Measurements from ENCODE around the gene CLEC9A.
"Not testable (repeated sequence)": the region's sequence is repeated elsewhere in the genome, so short reads cannot be mapped to it uniquely, and the experiment has no call there.

The CLEC9A gene

DNA sequence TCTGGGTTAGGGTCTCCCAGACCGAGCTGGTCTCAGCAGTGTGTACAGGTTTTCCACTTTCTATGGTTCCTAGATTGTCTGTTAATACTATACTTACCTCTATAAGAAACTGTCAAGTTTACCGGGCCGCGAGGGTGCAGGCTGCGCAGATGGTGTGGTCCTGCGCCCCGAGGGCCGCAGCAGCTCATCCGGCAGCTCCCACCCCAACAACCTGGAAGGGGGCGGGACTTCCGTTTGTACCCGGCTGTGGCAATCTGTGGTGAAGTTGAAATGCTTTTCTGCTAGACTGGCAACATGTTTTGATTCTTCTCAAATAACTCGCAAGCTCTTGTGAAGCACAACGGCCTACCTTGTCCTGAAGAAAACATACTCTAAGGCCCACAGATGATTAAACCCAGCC, at the start of gene CLEC9A:
TSS of gene CLEC9A (plus strand) at position 237 of the 400 bp plus-strand sequence. CDS start 22,006 bp downstream, outside the sequence.
- DNase-seq: no peak
- in situ Hi-C loops (cut with HindIII; ENCODE audit: low pct_ligation_motif_present, low pct_unique_long_range_greater_than_20kb, low sequenced_read_pairs): no loop called here

DNA sequence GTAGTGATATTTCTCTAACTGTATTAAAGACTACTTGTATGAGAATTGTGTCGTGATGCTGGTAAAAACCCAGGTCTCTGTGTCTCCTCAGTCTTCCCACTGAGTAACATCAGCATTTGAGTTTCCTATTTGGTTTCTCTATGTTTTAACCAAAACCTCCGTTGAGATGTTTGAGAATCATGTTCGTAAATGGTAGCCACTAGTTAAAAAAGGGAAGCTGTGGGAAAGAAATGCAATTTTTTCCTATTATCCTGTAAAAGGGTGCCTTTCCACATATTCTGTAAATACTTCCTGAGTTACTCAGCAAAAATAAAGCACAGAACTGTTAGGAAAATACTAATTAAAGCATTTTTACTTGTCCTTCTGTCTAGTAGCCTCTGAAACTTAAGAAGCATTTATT, 38.6 kb upstream of the CLEC9A start:
- no peak for DNase-seq
- in situ Hi-C loops (cut with HindIII; ENCODE audit: low pct_ligation_motif_present, low pct_unique_long_range_greater_than_20kb, low sequenced_read_pairs): no loop called here

DNA sequence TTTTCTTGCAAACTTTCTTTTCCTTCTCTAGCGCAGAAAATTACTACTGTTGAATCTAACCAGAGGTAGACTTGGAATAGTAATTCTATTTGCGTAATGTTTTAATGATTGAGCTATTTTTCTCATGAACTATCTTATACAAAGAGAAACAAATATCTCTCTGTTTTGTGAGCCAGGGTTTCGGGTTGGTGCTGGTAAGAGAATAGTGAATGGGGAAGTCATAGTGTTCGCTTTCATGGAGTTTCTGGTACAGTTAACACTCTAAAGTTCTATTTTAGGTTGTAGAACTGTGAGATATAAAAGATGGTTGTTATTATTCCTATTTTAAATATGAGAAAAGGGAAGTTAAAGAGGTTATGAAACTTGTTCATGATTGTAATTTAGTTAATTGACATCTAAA, 38.2 kb upstream of the CLEC9A start:
- no peak for DNase-seq
- in situ Hi-C loops (cut with HindIII; ENCODE audit: low pct_ligation_motif_present, low pct_unique_long_range_greater_than_20kb, low sequenced_read_pairs): no loop called here

DNA sequence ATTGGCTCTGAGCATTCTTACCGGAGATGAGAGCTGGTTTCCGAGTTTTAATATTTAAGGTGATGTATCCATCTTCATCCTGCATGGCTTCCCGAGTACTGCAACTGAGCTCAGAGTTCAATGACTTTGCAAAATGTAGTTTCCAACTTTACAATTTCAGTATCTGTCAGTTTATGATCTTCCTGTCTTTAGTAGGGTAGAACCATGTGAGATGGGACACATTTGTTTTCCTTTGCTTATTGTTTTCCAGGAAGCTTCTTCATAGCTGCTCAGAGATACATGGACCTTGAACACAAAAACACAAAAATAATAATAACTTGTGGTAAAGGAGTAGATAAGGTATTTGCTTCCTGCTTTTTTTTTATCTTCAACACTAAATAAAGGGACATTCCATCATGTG, 31.5 kb upstream of the CLEC9A start, which contains the start of gene CLEC1B:
TSS of gene CLEC1B (minus strand) at position 106 of the 400 bp plus-strand sequence. CDS start at position 85, 21 bp downstream.
- in situ Hi-C loops (cut with HindIII; ENCODE audit: low pct_ligation_motif_present, low pct_unique_long_range_greater_than_20kb, low sequenced_read_pairs): no loop called here
- DNase-seq: no peak

DNA sequence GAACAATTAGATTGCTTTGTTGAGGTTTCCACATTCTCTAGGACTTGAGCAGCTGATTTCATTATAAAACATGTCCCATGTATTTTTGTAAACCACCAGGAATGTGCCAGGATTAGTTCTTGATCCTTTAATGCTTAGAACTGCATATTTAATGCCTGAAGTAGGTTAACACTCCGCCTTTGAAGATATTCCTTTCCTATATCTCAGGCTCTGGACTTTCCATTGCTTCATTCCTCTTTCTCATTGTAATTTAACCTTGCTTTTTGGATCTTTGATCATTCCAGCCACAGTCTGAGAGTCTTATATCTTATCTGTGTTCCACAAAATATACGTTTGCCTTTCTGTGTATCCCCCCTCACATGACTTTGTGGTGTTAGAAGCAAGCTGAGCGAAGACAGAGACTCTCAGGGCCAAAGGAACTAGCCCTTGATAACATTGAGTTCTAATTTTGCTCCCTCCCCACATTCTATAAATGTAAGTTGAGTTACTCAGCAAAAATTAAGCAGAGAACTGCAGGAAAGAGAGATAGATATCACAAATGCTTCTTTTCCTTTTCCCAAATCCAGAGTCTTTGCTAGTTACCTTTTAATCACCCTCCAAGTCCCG, 29.2 kb upstream of the CLEC9A start:
- in situ Hi-C loops (cut with HindIII; ENCODE audit: low pct_ligation_motif_present, low pct_unique_long_range_greater_than_20kb, low sequenced_read_pairs): no loop called here
- no peak for DNase-seq

DNA sequence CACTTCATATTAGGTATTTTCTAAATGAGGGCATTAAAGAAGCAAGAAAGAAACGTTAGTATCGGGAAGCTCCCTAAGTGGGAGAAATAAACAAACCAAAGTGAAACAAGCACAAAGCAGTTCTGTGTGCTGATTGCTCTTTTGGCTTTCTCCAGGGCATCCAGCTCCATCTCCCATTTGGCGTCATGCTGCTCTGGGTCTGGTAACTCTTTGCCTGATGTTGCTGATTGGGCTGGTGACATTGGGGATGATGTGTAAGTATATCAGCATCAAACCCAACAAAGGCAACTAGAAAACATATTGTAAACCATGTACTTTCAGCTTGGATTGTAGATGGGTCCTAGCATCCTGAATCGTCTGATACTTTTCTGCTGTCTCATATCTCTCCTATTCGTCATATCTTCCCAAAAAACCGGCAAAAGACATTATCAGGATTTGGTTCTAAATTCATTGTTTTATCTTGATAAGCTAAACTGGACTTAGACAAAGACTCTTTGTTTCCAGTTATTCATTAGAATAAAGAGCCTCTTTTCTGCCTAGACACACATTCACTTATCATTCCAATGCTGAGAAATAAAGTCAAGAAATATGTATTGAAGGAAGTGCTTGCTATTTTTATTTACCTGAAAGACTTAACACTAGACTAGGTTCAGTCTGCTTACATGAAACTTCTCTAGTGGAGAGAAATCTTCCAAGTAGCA, 17.7 kb upstream of the CLEC9A start:
- in situ Hi-C loops (cut with HindIII; ENCODE audit: low pct_ligation_motif_present, low pct_unique_long_range_greater_than_20kb, low sequenced_read_pairs): no loop called here
- DNase-seq: no peak

DNA sequence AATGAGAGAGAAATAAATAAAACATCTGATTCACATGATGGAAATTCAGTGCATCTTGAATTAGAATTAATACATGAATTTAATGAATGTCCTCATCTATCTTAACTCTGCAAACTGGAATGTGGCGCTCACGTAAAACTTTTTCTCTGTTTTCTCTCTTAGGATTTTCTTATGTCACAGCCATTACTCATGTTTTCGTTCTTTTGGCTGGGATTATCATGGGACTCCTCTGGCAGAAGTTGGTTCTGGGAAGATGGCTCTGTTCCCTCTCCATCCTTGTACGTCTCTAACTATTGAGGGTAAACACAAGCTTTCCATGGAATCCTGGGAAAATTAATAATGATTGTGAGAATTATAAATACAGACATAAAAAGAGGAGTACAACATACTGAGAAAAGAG, 15.0 kb upstream of the CLEC9A start:
- no peak for DNase-seq
- in situ Hi-C loops (cut with HindIII; ENCODE audit: low pct_ligation_motif_present, low pct_unique_long_range_greater_than_20kb, low sequenced_read_pairs): no loop called here

DNA sequence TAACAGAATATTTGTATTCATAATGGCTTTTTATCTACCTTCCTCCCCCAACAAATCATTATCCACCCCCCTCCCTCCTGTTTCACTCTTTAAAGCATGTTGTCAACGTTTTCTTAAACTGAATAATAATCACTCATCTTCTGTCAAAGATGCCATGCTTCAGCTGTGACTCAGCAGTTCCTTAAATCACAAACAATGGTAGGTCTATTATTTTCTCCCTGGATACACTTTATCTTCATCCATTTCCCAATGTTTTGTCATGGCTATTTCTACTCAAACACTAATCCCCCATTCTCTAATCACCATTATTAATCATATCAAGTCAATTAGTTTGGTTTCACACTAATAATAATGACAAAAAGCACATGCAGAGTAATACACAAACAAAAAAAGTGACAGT, 13.6 kb upstream of the CLEC9A start:
- in situ Hi-C loops (cut with HindIII; ENCODE audit: low pct_ligation_motif_present, low pct_unique_long_range_greater_than_20kb, low sequenced_read_pairs): no loop called here
- DNase-seq: no peak

DNA sequence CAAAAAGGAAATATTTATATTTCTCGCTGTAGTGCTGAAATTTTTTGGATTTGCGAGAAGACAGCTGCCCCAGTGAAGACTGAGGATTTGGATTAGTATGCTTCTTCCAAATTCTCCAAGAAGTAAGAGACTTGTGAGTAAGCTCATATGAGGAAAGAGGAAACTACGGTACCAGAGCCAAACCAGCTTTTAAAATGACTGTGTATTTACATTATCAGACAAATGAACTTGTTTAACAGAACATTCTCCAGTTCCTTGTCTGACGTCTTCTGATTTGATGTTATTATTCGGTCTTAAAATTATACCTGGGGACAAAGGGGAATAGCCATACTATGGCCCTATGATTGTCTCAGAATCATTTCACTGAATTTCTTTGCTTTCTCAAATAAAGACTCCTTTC, 12.1 kb upstream of the CLEC9A start:
- in situ Hi-C loops (cut with HindIII; ENCODE audit: low pct_ligation_motif_present, low pct_unique_long_range_greater_than_20kb, low sequenced_read_pairs): no loop called here
- DNase-seq: no peak

DNA sequence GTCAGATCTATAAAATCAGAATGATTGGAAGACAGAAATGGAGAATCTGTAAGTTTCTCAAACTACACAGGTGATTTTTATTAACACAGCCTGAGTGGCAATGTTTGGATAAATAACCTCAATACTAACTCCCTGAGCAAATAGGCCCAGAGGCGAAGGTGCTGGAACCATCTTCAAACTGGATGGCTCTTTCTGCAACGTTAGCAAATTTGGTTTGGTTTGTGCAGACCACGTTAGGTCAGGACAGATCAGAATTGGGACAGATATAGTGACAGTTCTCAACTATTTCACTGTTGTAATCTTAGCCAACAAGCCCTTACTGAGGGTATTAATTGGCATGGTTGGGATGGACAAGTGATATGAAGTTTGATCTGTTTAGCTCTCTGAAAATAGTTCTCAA, 9.1 kb upstream of the CLEC9A start:
- DNase-seq: no peak
- in situ Hi-C loops (cut with HindIII; ENCODE audit: low pct_ligation_motif_present, low pct_unique_long_range_greater_than_20kb, low sequenced_read_pairs): no loop called here

DNA sequence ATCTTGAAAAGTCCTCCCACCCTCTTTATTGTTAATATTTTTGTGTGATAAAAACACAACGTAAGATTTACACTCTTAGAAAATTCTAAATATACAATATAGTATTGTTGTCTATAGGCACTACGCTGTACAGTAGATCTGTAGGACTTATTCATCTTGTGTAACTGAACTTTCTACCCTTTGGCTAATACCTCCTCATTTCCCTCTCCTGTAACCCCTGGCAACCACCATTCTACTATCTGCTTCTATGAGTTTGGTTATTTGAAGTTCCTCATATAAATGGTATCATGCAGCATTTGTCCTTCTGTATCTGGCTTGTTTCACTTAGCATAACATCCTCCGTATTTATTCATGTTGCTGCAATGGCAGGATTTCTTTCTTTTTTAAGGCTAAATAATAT, 5.2 kb upstream of the CLEC9A start:
- in situ Hi-C loops (cut with HindIII; ENCODE audit: low pct_ligation_motif_present, low pct_unique_long_range_greater_than_20kb, low sequenced_read_pairs): no loop called here
- no peak for DNase-seq

DNA sequence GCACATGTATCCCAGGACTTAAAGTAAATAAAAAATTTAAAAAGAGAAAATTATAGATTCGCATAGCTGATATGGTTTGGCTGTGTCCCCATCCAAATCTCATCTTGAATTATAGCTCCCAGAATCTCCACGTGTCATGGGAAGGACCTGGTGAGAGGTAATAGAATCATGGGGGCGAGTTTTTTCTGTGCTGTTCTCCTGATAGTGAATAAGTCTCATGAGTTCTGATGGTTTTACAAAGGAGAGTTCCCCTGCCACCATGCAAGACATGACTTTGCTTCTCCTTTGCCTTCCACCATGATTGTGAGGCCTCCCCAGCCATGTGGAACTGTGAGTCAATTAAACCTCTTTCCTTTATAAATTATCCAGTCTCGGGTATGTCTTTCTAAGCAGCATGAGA, 3.8 kb upstream of the CLEC9A start:
- in situ Hi-C loops (cut with HindIII; ENCODE audit: low pct_ligation_motif_present, low pct_unique_long_range_greater_than_20kb, low sequenced_read_pairs); DNase-seq: not testable (repeated sequence)

DNA sequence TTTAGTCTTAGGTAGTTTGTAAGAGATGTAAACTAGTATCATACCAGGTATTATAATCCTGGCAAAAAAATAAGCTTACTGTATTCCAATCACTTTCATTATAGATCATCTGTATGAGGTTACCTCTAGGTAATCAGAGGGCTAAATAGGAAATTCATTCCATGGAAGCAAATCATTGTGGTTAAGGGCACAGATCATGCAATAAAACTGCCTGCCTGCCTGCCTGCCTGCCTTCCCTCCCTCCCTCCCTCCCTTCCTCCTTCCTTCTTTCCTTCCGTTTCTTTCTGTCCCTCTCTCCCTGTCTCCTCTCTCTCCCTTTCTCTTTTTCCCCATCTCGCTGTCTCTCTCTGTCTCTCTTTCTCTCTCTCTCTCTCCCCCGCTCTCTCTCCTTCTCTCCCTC, 3.2 kb upstream of the CLEC9A start:
- in situ Hi-C loops (cut with HindIII; ENCODE audit: low pct_ligation_motif_present, low pct_unique_long_range_greater_than_20kb, low sequenced_read_pairs): no loop called here

DNA sequence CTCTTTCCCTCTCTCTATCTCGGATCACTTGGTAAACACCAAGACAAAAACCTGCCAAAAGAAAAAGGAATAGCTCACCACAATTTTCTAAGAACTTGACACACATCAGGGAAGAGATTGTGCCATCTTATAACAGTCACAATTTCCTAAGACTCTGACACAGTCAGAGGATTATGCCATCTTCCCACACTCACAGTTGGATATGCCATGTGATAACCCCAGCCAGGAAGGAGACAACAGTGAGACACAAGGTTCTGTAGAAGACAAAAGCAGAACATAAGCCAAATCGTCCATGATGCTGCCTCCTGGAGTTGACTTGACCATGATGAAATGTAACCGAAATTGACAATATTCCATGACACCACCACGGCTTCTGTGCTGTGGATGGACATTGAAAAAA, 2.8 kb upstream of the CLEC9A start:
- no peak for DNase-seq
- in situ Hi-C loops (cut with HindIII; ENCODE audit: low pct_ligation_motif_present, low pct_unique_long_range_greater_than_20kb, low sequenced_read_pairs): no loop called here

More for the DNA sequence above, 3.2 kb upstream of the CLEC9A start:
- DNase-seq: no peak

DNA sequence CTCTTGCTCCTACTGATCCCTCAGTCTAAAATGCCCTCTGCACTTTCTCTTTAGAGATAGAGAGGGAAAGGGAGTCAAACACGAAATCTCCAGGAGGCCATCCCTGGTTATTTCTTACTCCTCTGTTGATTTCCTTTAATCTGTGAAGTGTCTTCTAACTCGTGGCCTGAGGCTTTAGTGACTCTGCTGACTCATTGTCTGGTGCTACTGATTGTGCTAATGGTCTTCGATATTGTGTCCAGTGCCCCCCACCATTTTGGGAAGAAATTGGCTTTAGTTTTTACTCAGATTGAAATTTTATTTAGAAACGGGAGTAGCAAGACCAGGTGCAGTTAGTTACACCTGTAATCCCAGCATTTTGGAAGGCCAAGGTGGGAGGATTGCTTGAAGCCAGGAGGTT, 839 bp downstream of the CLEC9A start:
- in situ Hi-C loops (cut with HindIII; ENCODE audit: low pct_ligation_motif_present, low pct_unique_long_range_greater_than_20kb, low sequenced_read_pairs): no loop called here
- no peak for DNase-seq

DNA sequence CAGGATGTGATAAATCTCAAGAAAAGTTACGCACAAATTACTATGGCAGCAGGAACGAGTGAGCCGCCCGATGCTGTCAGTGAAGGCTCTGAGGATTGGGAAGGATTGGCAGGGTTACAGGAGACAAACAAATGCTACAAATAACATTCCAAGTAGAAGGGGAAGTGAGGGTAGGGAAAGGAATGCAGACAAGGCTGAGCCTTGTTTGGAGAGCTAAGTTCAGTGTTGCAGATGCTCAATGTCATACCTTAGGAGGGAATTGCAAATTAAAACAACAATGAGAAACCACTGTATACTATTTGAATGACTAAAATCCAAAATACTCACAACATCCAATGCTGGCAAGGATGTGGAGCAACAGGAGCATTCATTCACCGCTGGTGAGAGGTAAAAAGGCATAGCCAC, 1.3 kb downstream of the CLEC9A start:
- no peak for DNase-seq
- in situ Hi-C loops (cut with HindIII; ENCODE audit: low pct_ligation_motif_present, low pct_unique_long_range_greater_than_20kb, low sequenced_read_pairs): no loop called here

DNA sequence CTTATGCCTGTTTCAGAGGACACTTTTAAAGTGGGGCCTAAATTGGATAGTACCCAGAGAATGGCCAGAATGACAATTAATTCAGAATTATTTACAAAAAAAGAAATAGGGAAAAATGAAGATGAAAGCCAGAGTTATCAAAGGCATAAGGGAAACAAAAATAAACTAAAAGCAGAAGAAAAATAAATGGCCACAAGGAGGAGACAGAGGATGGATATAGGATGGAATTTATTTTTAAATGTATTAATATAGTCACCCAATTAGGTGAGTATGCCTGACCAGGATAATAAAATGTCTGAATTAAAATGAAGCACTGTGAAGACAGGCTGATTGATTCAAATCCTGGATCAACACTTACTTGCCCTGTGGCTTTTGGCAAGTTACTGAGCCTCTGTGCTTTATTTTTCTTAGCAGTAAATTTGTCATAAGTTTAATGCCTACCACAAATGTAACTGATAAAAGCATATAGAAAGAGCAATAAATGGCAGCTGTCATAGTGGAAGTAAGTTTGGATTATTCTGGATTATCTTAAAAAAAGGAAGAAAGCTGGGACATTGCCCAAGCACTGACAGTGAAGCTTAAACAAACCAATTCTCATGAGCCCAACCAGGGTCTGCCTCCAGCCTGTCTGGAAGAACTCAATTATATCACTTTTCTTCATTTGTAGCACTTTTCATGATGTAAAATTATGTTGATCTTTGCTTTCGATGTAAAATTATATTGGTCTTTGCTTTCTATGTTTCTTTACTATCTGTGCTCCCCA, 3.5 kb downstream of the CLEC9A start:
- in situ Hi-C loops (cut with HindIII; ENCODE audit: low pct_ligation_motif_present, low pct_unique_long_range_greater_than_20kb, low sequenced_read_pairs): no loop called here
- DNase-seq: peak; percentile 21

DNA sequence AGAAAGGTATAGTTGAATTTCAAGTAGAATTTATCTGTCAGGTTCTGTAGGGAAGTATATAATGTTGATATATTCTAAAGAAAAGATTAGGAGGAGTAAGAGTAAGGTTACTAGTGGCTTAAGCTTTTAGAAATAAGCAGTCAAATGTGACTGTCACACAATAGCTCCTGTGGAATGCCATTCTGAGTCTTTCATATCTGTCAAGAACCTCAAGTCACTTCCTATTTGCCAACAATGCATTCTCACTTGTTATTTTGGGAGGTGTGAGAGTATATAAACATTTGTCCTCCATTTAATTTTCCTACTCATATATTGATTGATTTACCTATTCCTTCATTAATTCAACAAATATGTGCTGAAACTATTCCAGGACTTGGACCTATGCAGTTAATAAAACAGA, 11.7 kb downstream of the CLEC9A start:
- in situ Hi-C loops (cut with HindIII; ENCODE audit: low pct_ligation_motif_present, low pct_unique_long_range_greater_than_20kb, low sequenced_read_pairs): no loop called here

DNA sequence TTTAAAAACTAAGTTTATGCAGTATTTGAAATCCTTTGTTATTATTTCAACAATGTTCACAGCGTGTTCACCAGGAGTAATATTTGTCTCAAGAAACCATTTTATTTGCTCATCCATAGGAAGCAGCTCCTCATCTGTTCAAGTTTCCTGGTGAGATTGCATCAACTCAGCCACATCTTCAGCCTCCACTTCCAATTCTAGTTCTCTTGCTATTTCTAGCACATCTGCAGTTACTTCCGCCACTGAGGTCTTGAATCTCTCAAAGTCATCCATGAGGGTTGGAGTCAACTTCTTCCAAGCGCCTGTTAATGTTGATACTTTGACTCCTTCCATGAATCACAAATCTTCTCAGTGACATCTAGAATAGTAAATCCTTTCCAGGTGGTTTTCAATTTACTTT, 18.0 kb downstream of the CLEC9A start:
- in situ Hi-C loops (cut with HindIII; ENCODE audit: low pct_ligation_motif_present, low pct_unique_long_range_greater_than_20kb, low sequenced_read_pairs): no loop called here
- no peak for DNase-seq

More for the DNA sequence above, 11.7 kb downstream of the CLEC9A start:
- no peak for DNase-seq

Measured in ACHN (cell line).